GM19023 (cell line): ENCODE results near the gene LAMA3.

ENCODE experiments used
- ATAC-seq: cut with Tn5 transposase; IDR thresholded peaks from one replicate; pipeline ENCODE4 v1.9.1; 2021; ENCODE audit warnings: mild to moderate bottlenecking, moderate library complexity; ENCODE audit not compliant: unreplicated experiment

LAMA3 gene

DNA sequence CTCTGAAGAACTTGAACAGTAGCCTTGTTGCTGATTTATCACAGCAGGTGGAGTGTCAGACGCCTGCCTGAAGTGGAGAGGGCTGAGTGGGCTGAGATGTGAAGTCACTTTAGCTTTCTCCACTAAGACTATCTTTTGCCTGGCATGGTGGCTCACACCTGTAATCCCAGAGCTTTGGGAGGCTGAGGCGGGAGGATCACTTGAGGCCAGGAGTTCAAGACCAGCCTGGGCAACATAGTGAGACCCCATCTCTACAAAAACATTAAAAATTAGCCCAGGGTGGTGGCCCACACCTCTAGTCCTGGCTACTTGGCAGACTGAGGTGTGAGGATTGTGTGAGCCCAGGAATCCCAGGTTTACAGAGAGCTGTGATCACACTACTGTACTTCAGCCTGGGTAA is 264.7 kb downstream of the LAMA3 start:
- ATAC-seq: no peak

- no peak for ATAC-seq
Observed at GRCh38 chr18:23956483-23956882, 267.2 kb downstream of the LAMA3 start.

DNA sequence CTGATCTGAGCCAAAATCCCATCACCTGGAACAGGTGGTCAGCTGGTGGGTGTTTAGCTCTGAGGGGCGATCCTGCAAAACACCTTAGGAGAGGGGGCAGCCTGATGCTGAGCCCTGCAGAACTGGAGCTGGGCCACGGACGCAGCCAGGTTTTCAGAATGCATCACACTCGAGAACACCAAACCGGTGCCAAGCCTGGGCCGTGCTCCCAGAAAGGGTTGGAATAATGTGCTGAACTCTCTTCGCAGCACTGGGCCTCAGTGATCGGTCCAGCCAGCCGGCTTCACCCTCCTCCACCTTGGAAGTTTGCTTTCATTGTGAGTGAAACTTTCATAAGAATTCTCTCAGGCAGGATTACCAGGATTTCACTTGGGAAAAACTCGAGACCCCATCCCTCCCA is 268.8 kb downstream of the LAMA3 start:
- ATAC-seq: no peak

- ATAC-seq: no peak
Observed at GRCh38 chr18:23963443-23964165, 274.4 kb downstream of the LAMA3 start.

- no peak for ATAC-seq
Observed at GRCh38 chr18:23964282-23965238, 275.3 kb downstream of the LAMA3 start.

- no peak for ATAC-seq
Observed at GRCh38 chr18:23966909-23967308, 277.7 kb downstream of the LAMA3 start.

DNA sequence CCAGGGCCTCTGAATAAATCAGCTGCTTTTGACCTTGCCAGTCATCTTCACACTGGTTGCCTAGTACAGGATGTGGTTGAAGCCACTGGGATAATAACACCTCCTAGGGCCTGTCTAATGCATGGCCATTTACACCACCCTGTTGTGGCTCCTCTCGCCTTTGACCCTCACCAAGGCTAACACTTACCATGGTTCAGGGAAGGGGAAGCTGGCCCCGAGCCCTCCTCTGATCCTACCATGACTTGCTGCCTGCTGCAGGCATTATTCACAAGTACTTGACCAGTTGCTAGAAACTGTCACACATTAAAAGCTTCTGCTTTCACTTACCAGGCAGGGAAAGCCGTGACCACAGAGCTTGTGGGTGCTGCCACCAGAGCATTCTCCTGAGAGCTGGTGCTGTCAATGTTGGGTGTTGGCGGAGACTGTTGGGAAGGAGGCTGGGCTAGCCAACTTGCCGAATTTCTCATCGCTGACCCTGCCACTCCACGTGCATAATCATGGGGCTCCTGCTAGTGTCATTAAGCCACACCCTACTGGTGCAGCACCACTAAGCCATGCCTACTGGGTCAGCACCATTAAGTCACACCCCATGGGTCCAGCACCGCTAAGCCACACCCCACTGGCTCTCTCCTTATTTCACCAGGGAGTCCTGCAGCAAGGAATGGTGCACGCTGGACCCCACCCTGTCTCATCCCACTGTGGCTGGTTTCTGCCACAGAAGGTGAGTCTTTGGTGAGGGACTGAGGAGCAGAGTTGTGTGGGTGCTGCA is 278.3 kb downstream of the LAMA3 start:
- peak; percentile 49 for ATAC-seq

- ATAC-seq: no peak
Observed at GRCh38 chr18:23968638-23969604, 279.7 kb downstream of the LAMA3 start.

DNA sequence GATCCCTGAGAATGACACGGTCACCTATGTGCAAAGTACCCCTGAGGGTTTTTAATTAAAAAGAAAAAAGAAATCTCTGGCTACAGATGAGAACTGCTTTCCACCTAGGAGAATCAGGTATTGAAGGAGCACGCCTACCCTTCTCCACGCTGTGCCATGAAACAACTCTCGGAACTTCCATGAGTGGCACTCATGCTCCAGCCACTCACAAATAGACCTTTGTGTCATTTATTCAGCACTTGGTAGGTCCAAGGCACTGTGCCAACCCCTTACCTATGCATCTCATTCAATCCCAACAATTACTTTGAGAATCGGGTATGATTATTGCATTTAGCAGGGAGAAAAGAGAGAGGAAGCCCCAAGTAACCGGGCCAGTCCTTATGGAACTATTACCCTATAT is 280.4 kb downstream of the LAMA3 start:
- no peak for ATAC-seq

- no peak for ATAC-seq
Observed at GRCh38 chr18:23970161-23971096, 281.2 kb downstream of the LAMA3 start.

GRCh38 chr18:23971097-23971440 is 281.8 kb downstream of the LAMA3 start:
- ATAC-seq: no peak

DNA sequence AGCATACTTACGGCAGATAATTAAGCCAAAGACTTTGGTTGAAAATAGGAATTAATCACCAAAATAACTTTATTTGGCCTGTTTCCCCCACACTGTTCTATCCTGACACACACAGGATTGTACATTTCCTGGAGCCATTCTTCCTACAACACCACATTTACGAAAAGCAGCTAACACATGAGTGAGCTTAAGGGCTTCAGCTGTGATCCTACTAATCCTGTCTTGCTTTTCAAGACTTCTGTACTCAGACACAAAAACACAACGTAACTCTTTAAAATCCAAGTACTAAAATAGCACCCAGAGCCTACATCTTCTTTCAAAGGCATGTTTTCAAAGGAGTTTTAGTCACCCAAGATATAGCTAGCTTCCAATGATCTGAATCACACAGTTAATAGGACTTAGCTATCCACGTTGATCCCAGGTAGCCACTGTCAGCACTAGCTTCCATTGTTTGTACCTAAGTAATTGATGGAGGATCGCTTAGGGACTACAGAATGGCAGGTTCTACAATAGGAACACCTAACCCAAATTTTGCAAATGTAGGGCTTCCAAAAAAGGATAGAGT is 282.5 kb downstream of the LAMA3 start:
- ATAC-seq: no peak

DNA sequence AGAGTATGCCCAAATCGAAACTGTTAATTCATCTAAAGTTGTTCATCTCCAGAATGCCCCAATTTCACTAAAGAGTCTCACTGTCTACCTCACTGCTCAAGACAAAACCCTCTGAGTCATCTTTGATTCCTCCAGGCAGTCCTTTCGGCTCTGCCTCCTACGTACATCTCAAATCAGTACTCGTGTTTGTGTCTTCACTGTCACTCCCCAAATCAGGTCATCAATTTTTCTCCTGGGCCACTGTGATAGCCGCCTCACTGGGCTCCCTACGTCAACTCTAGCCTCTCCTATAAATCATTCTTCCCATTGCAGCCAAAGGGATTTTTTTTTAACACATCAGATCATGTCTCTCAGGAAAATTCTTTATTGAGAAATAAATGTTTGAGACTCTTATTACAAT is 283.2 kb downstream of the LAMA3 start:
- ATAC-seq: no peak

- no peak for ATAC-seq
Observed at GRCh38 chr18:23977103-23977502, 287.9 kb downstream of the LAMA3 start.

- ATAC-seq: no peak
Observed at GRCh38 chr18:23977719-23978483, 288.6 kb downstream of the LAMA3 start.

GRCh38 chr18:23981369-23981980 is 292.2 kb downstream of the LAMA3 start:
- peak; percentile 88 for ATAC-seq

DNA sequence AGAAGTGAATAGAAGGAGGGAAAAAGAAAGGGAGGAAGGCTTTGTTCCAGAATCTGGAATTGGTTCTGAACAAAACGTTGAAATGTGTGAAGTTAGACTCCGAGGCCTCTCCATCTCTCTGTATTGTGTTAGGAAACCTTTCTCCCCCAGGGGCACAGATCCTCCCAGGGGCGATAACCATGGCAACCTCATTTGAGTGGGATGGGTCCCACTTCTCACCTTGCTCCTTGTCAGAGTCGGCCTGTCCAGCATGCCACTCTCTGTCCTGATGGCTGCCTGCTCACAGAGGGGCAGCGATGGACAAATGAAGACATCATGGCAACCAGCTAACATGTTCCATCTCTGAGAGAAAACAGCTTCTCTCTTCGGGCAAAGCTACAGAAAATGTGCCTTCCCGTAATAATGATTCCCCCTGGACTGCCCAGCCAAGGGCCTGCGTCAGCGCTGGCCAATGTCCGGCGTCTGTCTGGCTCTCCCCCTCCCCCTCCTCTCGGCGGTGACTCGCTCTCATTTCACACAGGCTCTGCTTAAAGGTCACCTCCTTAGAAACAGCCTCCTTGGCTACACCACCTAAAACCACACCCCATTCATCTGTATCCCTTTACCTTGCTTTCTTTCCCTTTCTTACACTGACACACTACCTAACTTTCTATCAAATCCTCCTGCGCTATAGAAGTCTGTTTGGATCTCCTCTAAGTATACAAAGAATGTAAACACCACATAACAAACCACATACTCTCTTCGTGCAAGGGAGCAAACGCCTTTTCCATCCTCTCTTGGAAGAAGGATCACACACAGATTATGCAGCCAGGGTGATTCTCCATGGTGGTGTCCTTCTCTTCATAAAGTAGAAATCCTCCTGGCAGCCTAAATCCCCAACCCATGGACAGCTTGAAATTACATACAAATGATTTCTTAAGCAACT is 293.2 kb downstream of the LAMA3 start:
- ATAC-seq: no peak
